NAMALWA (cell line): ENCODE data around the gene COL9A2.
"Not testable (repeated sequence)": the region's sequence is repeated elsewhere in the genome, so short reads cannot be mapped to it uniquely, and the experiment has no call there.

ENCODE experiments used
- DNase-seq: peaks from one replicate; pipeline ENCODE4 v3.0.0-alpha.2; 2015; ENCODE audit warnings: low spot score

The COL9A2 gene

GRCh38 chr1:40316595-40317393, at the start of gene COL9A2:
COL9A2 (minus strand) TSS chr1:40317286; CDS start chr1:40317197, 89 bp downstream.
- DNase-seq, result peak; percentile 84

- DNase-seq, result peak; percentile 82
These were observed 46.6 kb upstream of the COL9A2 start for GRCh38 chr1:40363721-40364120.

GRCh38 chr1:40362699-40363098, 45.6 kb upstream of the COL9A2 start:
- DNase-seq, result no peak

- DNase-seq, result no peak
These were observed 45.1 kb upstream of the COL9A2 start for GRCh38 chr1:40362199-40362598.

GRCh38 chr1:40361637-40362036, 44.6 kb upstream of the COL9A2 start:
- no peak for DNase-seq

- DNase-seq, result no peak
These were observed 44.1 kb upstream of the COL9A2 start for GRCh38 chr1:40361201-40361600.

- no peak for DNase-seq
These were observed 43.5 kb upstream of the COL9A2 start for GRCh38 chr1:40360631-40361030.

- DNase-seq, result no peak
These were observed 40.5 kb upstream of the COL9A2 start for GRCh38 chr1:40357625-40358024.

GRCh38 chr1:40353082-40353481, 36.0 kb upstream of the COL9A2 start:
- DNase-seq, result no peak

- DNase-seq, result no peak
These were observed 35.0 kb upstream of the COL9A2 start for GRCh38 chr1:40352126-40352525.

- no peak for DNase-seq
These were observed 34.0 kb upstream of the COL9A2 start for GRCh38 chr1:40351124-40351523.

- DNase-seq, result no peak
These were observed 33.3 kb upstream of the COL9A2 start for GRCh38 chr1:40350391-40350790.

GRCh38 chr1:40344597-40344996, 27.5 kb upstream of the COL9A2 start:
- DNase-seq, result peak; percentile 24

- DNase-seq, result not testable (repeated sequence)
These were observed 25.3 kb upstream of the COL9A2 start for GRCh38 chr1:40342381-40342717.

GRCh38 chr1:40341491-40342380, 24.6 kb upstream of the COL9A2 start:
- DNase-seq, result peak; percentile 23

- DNase-seq, result no peak
These were observed 22.6 kb upstream of the COL9A2 start for GRCh38 chr1:40339420-40340323.

GRCh38 chr1:40338745-40339419, 21.8 kb upstream of the COL9A2 start:
- peak; percentile 92 for DNase-seq

- no peak for DNase-seq
These were observed 20.4 kb upstream of the COL9A2 start for GRCh38 chr1:40337443-40337842.

GRCh38 chr1:40332695-40333094, 15.6 kb upstream of the COL9A2 start:
- DNase-seq, result no peak

GRCh38 chr1:40331403-40331802, 14.3 kb upstream of the COL9A2 start:
- not testable (repeated sequence) for DNase-seq

- DNase-seq, result no peak
These were observed 2.0 kb upstream of the COL9A2 start for GRCh38 chr1:40318970-40319621.
